ENCODE data around the gene SEZ6L. TPM values are rescaled to one million over a fixed set of nuclear protein-coding genes. Genes with fewer than 3 reads are reported as not detected.

Gene SEZ6L
- total RNA-seq, 1 experiment from 2014 or later, result not detected

- Histone ChIP-seq H3K27ac (ENCODE audit: low read length) (no peak within 1 kb of the TSS), H3K27me3 (ENCODE audit: low read length) (no peaks in the 10 kb centered on the region), H3K4me1 (ENCODE audit: insufficient read depth, low read length) (no peaks in the 10 kb centered on the region), H3K9ac (ENCODE audit: low read length) (no peak within 1 kb of the TSS), H3K9me2 (replicated peaks; ENCODE audit: low read length) (no peaks in the 10 kb centered on the region), H2AFZ (ENCODE audit: low read length) (peak within 1 kb of the TSS; percentile 85), H4K20me1 (ENCODE audit: low read length) (no peaks in the 10 kb centered on the region), H3K9me3 (ENCODE audit: low read length) (no peaks in the 10 kb centered on the region), H3K79me2 (ENCODE audit: low read length) (no peaks in the 10 kb centered on the region), H3K4me2 (ENCODE audit: low read length) (peak within 1 kb of the TSS; percentile 81), H3K36me3 (ENCODE audit: low read depth, low read length) (no peaks in the 10 kb centered on the region), H3F3A (ENCODE audit: low read length, unreplicated experiment) (no peaks in the 10 kb centered on the region), H3K4me3 (ENCODE audit: low read length) (peak within 1 kb of the TSS; percentile 71)
- ChIA-PET POLR2A (ENCODE audit: unreplicated experiment) (no interaction called here), CTCF (no interaction called here)
- DNase-seq, result peak; percentile 33
- ATAC-seq, result peak; percentile 82
- intact Hi-C loops (cut with micrococcal nuclease), result no loop called here
- TF ChIP-seq CTCF (conservative IDR thresholded peaks at IDR 0.05; ENCODE audit: low read depth, low read length) (no peak), EZH2phosphoT487 (IDR thresholded peaks at IDR 0.05; ENCODE audit: borderline replicate concordance, low read length) (no peak), EZH2 (IDR thresholded peaks at IDR 0.05; ENCODE audit: low read length, unreplicated experiment) (no peak)
- no TSS peak for BruUV-seq (replicated peaks)
Measured at GRCh38 chr22:26428515-26429457, 259.5 kb downstream of the SEZ6L start, which contains the start of gene ASPHD2. Gene ASPHD2, plus strand, starts transcription at chr22:26429260. Its CDS starts 4,356 bp downstream, at chr22:26433616.

GRCh38 chr22:26429458-26430286 lies 260.4 kb downstream of the SEZ6L start:
- H3K27ac ChIP-seq (ENCODE audit: low read length), result no peak overlapping the region
- POLR2A ChIA-PET (ENCODE audit: unreplicated experiment), result no interaction called here

More at GRCh38 chr22:26429458-26430286, 260.4 kb downstream of the SEZ6L start:
- BruUV-seq (replicated peaks), result TSS peak; percentile 49
- intact Hi-C loops (cut with micrococcal nuclease), result no loop called here
- H3F3A ChIP-seq (ENCODE audit: low read length, unreplicated experiment), result no peaks in the 10 kb centered on the region
- no peak overlapping the region for H3K9ac ChIP-seq (ENCODE audit: low read length)
- no peaks in the 10 kb centered on the region for H4K20me1 ChIP-seq (ENCODE audit: low read length)
- H3K4me2 ChIP-seq (ENCODE audit: low read length), result peak overlapping the region; percentile 69
- H2AFZ ChIP-seq (ENCODE audit: low read length), result no peak overlapping the region
- TF ChIP-seq EZH2 (IDR thresholded peaks at IDR 0.05; ENCODE audit: low read length, unreplicated experiment), result no peak
- TF ChIP-seq EZH2phosphoT487 (IDR thresholded peaks at IDR 0.05; ENCODE audit: borderline replicate concordance, low read length), result no peak
- TF ChIP-seq CTCF (conservative IDR thresholded peaks at IDR 0.05; ENCODE audit: low read depth, low read length), result no peak
- DNase-seq (no peak), ATAC-seq (peak; percentile 45)
- no peaks in the 10 kb centered on the region for H3K4me1 ChIP-seq (ENCODE audit: insufficient read depth, low read length)
- H3K9me3 ChIP-seq (ENCODE audit: low read length), result no peaks in the 10 kb centered on the region
- H3K27me3 ChIP-seq (ENCODE audit: low read length), result no peaks in the 10 kb centered on the region
- no peaks in the 10 kb centered on the region for H3K36me3 ChIP-seq (ENCODE audit: low read depth, low read length)
- H3K4me3 ChIP-seq (ENCODE audit: low read length), result peak overlapping the region; percentile 58
- CTCF ChIA-PET, result no interaction called here
- no peaks in the 10 kb centered on the region for H3K9me2 ChIP-seq (replicated peaks; ENCODE audit: low read length)
- H3K79me2 ChIP-seq (ENCODE audit: low read length), result no peaks in the 10 kb centered on the region
